ENCODE results near the gene RNPC3.
"Not testable (repeated sequence)": the region's sequence is repeated elsewhere in the genome, so short reads cannot be mapped to it uniquely, and the experiment has no call there.

RNPC3 gene

GRCh38 chr1:103584537-103584936 lies 59.0 kb downstream of the RNPC3 start:
- Histone ChIP-seq H3K4me1 (ENCODE audit: control insufficient read depth, insufficient read depth, low read length) (no peaks in the 10 kb centered on the region), H3K4me3 (ENCODE audit: low read depth, low read length) (no peak overlapping the region), H3K27ac (ENCODE audit: extremely low read depth, low read depth, low read length) (no peak overlapping the region), H3K36me3 (ENCODE audit: control insufficient read depth in 2 of 2, insufficient read depth in 1 of 2, low read length in 2 of 2) (no peaks in the 10 kb centered on the region), H3K9me3 (ENCODE audit: control insufficient read depth, insufficient read depth, low read depth, low read length) (no peaks in the 10 kb centered on the region)
- TF ChIP-seq ZNF513 (tag by site-specific recombination; IDR thresholded peaks at IDR 0.05): no peak
- no peak for TF ChIP-seq ZNF658 (tag by site-specific recombination; IDR thresholded peaks at IDR 0.05)
- TF ChIP-seq ZSCAN30 (tag by site-specific recombination; IDR thresholded peaks at IDR 0.05): no peak
- POLR2A ChIA-PET: no interaction called here
- CTCF ChIA-PET: interaction anchor here (0.6 kb wide), 1 partner anchor 732 kb away, joined by 3 read pairs; no protein-coding TSS in a partner anchor

GRCh38 chr1:103602740-103603139 lies 77.2 kb downstream of the RNPC3 start:
- H3K9me3 ChIP-seq (ENCODE audit: control insufficient read depth, insufficient read depth, low read depth, low read length); H3K36me3 ChIP-seq (ENCODE audit: control insufficient read depth in 2 of 2, insufficient read depth in 1 of 2, low read length in 2 of 2); H3K4me3 ChIP-seq (ENCODE audit: low read depth, low read length); H3K27ac ChIP-seq (ENCODE audit: extremely low read depth, low read depth, low read length); CTCF ChIA-PET; H3K4me1 ChIP-seq (ENCODE audit: control insufficient read depth, insufficient read depth, low read length); POLR2A ChIA-PET: not testable (repeated sequence)

Data from HEK293 (cell line).